ENCODE measurements around the gene IMPA2. TPM values are rescaled to one million over a fixed set of nuclear protein-coding genes. Genes with fewer than 3 reads are reported as not detected.

Gene IMPA2
- total and polyA plus RNA-seq, 2 of the 13 experiments (the other 11 are each of a cell fraction or from before 2014, with no cell fraction given) = 37.8 to 71.8 TPM

DNA sequence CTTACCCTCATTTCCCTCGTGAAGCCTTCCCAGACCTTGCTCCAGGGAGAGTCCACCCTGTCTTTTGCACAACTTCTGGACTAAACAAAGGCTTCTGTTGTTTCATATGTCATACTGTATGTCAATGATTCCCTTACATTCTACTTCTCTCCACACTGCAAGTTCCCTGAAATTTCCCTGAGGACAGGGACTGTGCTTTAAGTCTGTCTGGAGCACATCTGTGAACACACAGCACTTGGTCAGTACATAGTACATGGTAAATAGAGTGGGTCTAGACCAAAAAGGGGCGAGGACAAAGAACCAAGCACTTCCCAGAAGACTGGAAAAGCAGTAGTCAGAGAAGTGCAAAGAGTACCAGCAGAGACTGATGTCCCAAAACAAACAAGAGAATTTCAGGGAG is 23.7 kb upstream of the IMPA2 start (continued):
- TF ChIP-seq ZNF678 (CRISPR knock-in tag; IDR thresholded peaks at IDR 0.05) = no peak
- TF ChIP-seq, protein P1, sequence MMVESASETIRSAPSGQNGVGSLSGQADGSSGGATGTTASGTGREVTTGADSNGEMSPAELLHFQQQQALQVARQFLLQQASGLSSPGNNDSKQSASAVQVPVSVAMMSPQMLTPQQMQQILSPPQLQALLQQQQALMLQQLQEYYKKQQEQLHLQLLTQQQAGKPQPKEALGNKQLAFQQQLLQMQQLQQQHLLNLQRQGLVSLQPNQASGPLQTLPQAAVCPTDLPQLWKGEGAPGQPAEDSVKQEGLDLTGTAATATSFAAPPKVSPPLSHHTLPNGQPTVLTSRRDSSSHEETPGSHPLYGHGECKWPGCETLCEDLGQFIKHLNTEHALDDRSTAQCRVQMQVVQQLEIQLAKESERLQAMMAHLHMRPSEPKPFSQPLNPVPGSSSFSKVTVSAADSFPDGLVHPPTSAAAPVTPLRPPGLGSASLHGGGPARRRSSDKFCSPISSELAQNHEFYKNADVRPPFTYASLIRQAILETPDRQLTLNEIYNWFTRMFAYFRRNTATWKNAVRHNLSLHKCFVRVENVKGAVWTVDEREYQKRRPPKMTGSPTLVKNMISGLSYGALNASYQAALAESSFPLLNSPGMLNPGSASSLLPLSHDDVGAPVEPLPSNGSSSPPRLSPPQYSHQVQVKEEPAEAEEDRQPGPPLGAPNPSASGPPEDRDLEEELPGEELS (CRISPR knock-in tag; IDR thresholded peaks at IDR 0.05) = peak; percentile 53
- TF ChIP-seq TBL1XR1 (IDR thresholded peaks at IDR 0.05; ENCODE audit: borderline replicate concordance, low read length, partially characterized antibody) = no peak
- no peak for TF ChIP-seq NFIC (IDR thresholded peaks at IDR 0.05; ENCODE audit: low read length)
- TF ChIP-seq RAD51 (IDR thresholded peaks at IDR 0.05; ENCODE audit: borderline replicate concordance) = no peak
- no peak for TF ChIP-seq SOX6 (IDR thresholded peaks at IDR 0.05)
- peak; percentile 68 for TF ChIP-seq SOX6 (CRISPR knock-in tag; IDR thresholded peaks at IDR 0.05)
- no peak for TF ChIP-seq ARHGAP35 (CRISPR knock-in tag; IDR thresholded peaks at IDR 0.05; ENCODE audit: borderline replicate concordance)
- TF ChIP-seq, protein P2, sequence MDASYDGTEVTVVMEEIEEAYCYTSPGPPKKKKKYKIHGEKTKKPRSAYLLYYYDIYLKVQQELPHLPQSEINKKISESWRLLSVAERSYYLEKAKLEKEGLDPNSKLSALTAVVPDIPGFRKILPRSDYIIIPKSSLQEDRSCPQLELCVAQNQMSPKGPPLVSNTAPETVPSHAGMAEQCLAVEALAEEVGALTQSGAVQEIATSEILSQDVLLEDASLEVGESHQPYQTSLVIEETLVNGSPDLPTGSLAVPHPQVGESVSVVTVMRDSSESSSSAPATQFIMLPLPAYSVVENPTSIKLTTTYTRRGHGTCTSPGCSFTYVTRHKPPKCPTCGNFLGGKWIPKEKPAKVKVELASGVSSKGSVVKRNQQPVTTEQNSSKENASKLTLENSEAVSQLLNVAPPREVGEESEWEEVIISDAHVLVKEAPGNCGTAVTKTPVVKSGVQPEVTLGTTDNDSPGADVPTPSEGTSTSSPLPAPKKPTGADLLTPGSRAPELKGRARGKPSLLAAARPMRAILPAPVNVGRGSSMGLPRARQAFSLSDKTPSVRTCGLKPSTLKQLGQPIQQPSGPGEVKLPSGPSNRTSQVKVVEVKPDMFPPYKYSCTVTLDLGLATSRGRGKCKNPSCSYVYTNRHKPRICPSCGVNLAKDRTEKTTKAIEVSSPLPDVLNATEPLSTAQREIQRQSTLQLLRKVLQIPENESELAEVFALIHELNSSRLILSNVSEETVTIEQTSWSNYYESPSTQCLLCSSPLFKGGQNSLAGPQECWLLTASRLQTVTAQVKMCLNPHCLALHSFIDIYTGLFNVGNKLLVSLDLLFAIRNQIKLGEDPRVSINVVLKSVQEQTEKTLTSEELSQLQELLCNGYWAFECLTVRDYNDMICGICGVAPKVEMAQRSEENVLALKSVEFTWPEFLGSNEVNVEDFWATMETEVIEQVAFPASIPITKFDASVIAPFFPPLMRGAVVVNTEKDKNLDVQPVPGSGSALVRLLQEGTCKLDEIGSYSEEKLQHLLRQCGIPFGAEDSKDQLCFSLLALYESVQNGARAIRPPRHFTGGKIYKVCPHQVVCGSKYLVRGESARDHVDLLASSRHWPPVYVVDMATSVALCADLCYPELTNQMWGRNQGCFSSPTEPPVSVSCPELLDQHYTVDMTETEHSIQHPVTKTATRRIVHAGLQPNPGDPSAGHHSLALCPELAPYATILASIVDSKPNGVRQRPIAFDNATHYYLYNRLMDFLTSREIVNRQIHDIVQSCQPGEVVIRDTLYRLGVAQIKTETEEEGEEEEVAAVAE (CRISPR knock-in tag; IDR thresholded peaks at IDR 0.05; ENCODE audit: borderline replicate concordance) = no peak
- no peak; the same call in 1 of the 2 replicates for TF ChIP-seq ISL2 (CRISPR knock-in tag; IDR thresholded peaks at IDR 0.05)
- 0 out of 2 replicates have a peak, but pooled peaks have one; percentile 64 for TF ChIP-seq ZMYM2 (CRISPR knock-in tag; IDR thresholded peaks at IDR 0.05)
- TF ChIP-seq, protein P3, sequence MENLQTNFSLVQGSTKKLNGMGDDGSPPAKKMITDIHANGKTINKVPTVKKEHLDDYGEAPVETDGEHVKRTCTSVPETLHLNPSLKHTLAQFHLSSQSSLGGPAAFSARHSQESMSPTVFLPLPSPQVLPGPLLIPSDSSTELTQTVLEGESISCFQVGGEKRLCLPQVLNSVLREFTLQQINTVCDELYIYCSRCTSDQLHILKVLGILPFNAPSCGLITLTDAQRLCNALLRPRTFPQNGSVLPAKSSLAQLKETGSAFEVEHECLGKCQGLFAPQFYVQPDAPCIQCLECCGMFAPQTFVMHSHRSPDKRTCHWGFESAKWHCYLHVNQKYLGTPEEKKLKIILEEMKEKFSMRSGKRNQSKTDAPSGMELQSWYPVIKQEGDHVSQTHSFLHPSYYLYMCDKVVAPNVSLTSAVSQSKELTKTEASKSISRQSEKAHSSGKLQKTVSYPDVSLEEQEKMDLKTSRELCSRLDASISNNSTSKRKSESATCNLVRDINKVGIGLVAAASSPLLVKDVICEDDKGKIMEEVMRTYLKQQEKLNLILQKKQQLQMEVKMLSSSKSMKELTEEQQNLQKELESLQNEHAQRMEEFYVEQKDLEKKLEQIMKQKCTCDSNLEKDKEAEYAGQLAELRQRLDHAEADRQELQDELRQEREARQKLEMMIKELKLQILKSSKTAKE (CRISPR knock-in tag; IDR thresholded peaks at IDR 0.05; ENCODE audit: borderline replicate concordance) = peak; percentile 37; the same call in 1 of the 2 replicates
- no peak for TF ChIP-seq ZNF335 (CRISPR knock-in tag; IDR thresholded peaks at IDR 0.05)
- TF ChIP-seq ZNF205 (CRISPR knock-in tag; IDR thresholded peaks at IDR 0.05) = 0 out of 2 replicates have a peak, but pooled peaks have one; percentile 23
- TF ChIP-seq TCF7 (IDR thresholded peaks at IDR 0.05; ENCODE audit: low read depth) = 0 out of 2 replicates have a peak, but pooled peaks have one; percentile 9
- TF ChIP-seq, protein P4, sequence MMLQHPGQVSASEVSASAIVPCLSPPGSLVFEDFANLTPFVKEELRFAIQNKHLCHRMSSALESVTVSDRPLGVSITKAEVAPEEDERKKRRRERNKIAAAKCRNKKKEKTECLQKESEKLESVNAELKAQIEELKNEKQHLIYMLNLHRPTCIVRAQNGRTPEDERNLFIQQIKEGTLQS (CRISPR knock-in tag; IDR thresholded peaks at IDR 0.05) = no peak
- TF ChIP-seq CENPT (CRISPR knock-in tag; IDR thresholded peaks at IDR 0.05; ENCODE audit: low read depth) = no peak
- TF ChIP-seq BCL6 (CRISPR knock-in tag; IDR thresholded peaks at IDR 0.05) = peak; percentile 75
- TF ChIP-seq ZNF329 (CRISPR knock-in tag; IDR thresholded peaks at IDR 0.05; ENCODE audit: low read depth) = no peak
- TF ChIP-seq, protein P5, sequence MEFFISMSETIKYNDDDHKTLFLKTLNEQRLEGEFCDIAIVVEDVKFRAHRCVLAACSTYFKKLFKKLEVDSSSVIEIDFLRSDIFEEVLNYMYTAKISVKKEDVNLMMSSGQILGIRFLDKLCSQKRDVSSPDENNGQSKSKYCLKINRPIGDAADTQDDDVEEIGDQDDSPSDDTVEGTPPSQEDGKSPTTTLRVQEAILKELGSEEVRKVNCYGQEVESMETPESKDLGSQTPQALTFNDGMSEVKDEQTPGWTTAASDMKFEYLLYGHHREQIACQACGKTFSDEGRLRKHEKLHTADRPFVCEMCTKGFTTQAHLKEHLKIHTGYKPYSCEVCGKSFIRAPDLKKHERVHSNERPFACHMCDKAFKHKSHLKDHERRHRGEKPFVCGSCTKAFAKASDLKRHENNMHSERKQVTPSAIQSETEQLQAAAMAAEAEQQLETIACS (CRISPR knock-in tag; IDR thresholded peaks at IDR 0.05) = no peak
- TF ChIP-seq FOXA3 (CRISPR knock-in tag; IDR thresholded peaks at IDR 0.05) = peak; percentile 44
- peak; percentile 50 for TF ChIP-seq GATAD2A (CRISPR knock-in tag; IDR thresholded peaks at IDR 0.05)
- TF ChIP-seq MTF2 (CRISPR knock-in tag; IDR thresholded peaks at IDR 0.05; ENCODE audit: borderline replicate concordance) = no peak

Measured in HepG2 (cell line).